SU-DHL-6 (cell line): ENCODE results near the gene PITPNC1.

Experiments
- CTCF ChIP-seq: fragments of 200-600 bp; sonication (generic); IDR thresholded peaks from one replicate; pipeline ENCODE4 v1.5.1; 2017; ENCODE audit warnings: antibody characterized with exemption, mild to moderate bottlenecking, low read length, moderate library complexity; ENCODE audit not compliant: insufficient read depth, poor library complexity, severe bottlenecking
- EZH2phosphoT487 ChIP-seq: fragments of 200-600 bp; sonication (generic), shearing (Covaris generic); conservative IDR thresholded peaks from 2 replicates; pipeline ENCODE4 v1.6.1; 2018; ENCODE audit warnings: mild to moderate bottlenecking, antibody characterized with exemption, low read length, moderate library complexity, mixed read lengths

GRCh38 chr17:67414130-67414529 is 37.0 kb downstream of the PITPNC1 start:
- TF ChIP-seq EZH2phosphoT487 (no peak), CTCF (no peak)
